Epithelial cell of esophagus (primary cell): ENCODE results near the gene GIT1.
A peak's percentile ranks its signal among the peaks of the same experiment; 100 is the strongest.

Experiments used
- DNase-seq: peaks from one replicate; pipeline ENCODE4 v3.0.0; 2010; ENCODE audit warnings: low read depth
- H3K4me3 ChIP-seq: 2 replicates; pipeline ENCODE4 v1.5.1; 2011; ENCODE audit warnings: mild to moderate bottlenecking, low read length, control low read depth
- TF ChIP-seq, protein P1 (sequence below): IDR thresholded peaks from 2 replicates; pipeline ENCODE4 v1.5.1; 2011; ENCODE audit warnings: low read depth, mild to moderate bottlenecking, low read length, control low read depth, inconsistent platforms; ENCODE audit not compliant: insufficient read depth; ENCODE audit errors: missing control alignments

GIT1 gene

DNA sequence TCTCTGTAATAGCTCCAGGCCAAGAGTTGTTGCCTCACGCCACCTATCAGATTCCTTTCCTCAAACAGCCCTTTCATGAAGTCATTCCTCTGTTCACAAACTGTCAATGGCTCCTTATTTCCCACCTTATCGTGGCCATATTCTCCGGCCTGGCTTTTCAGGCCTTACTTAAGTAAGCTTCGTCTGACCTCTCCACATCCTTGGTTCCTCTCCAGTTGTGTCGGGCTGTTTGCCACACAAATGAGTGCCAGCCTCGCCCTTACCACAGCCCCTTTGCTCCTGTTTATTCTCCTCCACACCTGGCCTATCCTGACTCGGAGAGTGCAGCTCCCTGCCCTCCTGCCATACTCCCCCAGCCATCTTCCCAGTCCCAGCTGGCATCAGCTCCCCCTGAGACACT, 18.9 kb downstream of the GIT1 start:
- TF ChIP-seq, protein P1, sequence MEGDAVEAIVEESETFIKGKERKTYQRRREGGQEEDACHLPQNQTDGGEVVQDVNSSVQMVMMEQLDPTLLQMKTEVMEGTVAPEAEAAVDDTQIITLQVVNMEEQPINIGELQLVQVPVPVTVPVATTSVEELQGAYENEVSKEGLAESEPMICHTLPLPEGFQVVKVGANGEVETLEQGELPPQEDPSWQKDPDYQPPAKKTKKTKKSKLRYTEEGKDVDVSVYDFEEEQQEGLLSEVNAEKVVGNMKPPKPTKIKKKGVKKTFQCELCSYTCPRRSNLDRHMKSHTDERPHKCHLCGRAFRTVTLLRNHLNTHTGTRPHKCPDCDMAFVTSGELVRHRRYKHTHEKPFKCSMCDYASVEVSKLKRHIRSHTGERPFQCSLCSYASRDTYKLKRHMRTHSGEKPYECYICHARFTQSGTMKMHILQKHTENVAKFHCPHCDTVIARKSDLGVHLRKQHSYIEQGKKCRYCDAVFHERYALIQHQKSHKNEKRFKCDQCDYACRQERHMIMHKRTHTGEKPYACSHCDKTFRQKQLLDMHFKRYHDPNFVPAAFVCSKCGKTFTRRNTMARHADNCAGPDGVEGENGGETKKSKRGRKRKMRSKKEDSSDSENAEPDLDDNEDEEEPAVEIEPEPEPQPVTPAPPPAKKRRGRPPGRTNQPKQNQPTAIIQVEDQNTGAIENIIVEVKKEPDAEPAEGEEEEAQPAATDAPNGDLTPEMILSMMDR: no peak
- no peak for DNase-seq
- H3K4me3 ChIP-seq: no peak overlapping the region

DNA sequence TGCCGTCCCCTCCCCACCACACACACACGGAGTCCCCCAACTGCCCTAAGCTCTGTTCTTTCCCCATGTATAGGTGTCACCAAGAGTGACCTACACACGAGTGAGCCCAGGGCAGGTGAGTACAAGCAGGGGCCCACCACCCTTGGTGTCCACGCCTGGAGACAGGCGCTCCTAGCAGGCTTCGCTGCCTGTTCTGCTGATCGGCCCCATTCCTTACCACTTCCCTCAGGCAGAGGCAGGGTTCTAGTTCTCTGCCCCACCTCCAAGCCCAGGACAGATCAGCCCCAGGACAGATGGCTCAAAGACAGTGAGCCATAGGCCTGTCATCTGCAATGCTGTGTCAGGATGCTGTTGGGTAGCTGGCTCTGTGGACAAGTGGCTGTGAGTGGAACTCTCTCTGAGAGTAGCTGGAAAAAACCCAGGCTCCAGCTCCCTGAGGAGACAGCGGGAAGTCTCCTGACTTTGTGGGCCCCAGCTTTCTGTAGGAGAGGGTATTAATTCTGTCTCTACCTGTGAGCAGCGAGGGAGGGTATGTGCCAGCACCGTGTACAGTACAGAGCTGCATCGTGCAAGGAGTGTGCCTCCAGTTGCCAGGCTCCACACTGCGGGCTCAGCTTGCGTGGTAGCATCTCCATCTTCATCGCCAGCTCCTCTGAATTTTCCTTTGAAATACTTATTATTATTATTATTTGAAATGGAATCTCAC, 20.1 kb downstream of the GIT1 start:
- DNase-seq: peak; percentile 73
- TF ChIP-seq, protein P1: no peak
- H3K4me3 ChIP-seq: peak overlapping the region; percentile 56

DNA sequence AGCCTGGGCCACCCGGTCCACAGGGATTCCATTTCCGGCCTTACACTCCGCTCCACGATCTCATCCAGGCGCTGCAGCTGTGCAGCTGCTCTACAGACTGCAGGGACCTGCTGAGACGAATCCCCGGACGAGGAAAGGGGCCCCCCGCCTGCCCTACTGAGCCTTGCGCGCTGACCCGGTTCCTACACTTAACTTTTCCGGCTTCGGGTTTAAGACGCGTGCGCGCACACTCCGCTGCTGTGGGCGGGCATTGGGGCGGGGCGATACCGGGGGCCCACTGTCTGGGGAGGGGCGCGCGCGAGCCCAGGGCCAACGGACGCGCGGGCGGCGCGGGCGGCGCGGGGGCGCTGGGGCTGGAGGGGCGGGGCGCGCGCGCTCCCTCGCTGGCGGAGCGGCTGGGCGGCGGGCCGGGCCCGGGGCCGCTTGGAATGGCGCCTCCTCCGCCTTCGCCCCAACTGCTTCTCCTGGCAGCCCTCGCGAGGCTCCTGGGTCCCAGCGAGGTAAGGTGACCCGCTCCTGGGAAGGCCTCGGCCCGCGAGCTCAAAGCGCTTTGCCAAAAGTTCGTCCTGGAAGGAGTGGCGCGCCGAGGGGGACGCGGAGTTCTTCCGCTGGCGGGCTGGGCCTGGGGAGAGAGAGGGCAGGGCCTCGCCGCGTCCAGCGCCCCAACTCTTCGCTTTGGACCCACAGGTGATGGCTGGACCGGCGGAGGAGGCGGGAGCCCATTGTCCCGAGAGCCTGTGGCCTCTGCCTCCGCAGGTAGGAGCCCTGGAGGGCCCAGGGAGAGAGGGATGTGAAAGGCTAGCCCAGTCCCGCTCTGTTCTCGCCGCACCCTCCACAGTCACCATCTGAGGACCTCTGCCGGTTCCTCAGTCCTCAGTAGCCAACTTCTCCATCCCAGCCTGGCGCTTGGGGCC, 20.9 kb downstream of the GIT1 start, which contains the start of gene TP53I13:
TSS of gene TP53I13 (plus strand) at position 371 of the 914 bp plus-strand sequence. CDS start at position 429, 58 bp downstream.
- TF ChIP-seq, protein P1: no peak
- peak within 1 kb of the TSS; percentile 68 for H3K4me3 ChIP-seq
- DNase-seq: peak; percentile 83

DNA sequence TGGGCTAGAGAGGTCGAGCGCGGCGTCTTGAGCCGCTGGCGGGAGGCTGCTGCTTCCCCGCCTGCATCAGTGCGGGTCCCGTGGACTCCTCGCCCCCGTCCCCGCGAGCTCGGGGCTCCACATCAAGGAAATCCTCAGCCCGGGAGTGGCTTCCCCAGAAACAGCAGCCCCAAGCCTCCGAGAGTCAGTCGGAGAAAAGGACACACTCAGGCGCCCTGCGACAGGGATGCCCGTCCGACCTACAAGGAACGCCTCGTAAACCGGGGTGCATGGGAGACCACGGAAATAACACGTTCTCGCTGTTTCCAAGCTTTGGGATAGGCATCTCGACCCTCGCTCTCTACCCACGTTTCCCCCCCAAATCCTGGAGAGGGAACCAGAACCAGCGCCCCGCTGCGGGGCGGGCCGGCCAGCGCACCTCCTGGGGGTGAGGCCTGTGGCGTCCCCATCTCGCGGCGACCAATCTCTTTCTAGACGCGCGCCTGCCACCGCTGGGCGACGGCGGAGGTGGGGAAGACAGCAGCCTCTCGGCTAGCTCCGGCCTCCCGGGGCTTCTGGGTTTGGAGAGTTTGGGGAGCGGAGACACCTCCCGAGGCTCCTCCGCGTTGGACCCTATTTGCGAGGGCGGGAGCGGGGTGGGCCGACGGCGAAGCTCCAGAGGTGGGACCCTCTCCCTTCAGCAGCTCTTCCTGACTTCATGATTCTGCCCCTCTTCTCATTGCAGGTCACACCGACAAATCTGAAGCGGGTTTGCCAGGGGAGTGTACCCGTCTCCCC, 21.7 kb downstream of the GIT1 start:
- peak; percentile 54 for DNase-seq
- TF ChIP-seq, protein P1: peak; percentile 24
- peak overlapping the region; percentile 68 for H3K4me3 ChIP-seq

DNA sequence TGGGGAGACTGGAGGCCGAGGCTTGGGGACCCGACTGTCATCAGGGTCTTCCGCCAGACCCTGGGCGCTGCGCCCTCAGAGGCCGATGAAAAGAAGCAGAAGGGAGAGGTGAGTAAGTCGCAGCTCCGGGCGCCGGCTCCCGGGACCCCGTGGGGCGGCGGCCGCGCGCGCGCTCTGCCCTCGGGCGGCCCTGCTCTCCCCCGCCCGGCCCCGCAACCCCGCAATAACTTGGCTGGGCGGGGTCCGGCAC, 22.2 kb downstream of the GIT1 start:
- DNase-seq: no peak
- H3K4me3 ChIP-seq: peak overlapping the region; percentile 68
- TF ChIP-seq, protein P1: no peak

DNA sequence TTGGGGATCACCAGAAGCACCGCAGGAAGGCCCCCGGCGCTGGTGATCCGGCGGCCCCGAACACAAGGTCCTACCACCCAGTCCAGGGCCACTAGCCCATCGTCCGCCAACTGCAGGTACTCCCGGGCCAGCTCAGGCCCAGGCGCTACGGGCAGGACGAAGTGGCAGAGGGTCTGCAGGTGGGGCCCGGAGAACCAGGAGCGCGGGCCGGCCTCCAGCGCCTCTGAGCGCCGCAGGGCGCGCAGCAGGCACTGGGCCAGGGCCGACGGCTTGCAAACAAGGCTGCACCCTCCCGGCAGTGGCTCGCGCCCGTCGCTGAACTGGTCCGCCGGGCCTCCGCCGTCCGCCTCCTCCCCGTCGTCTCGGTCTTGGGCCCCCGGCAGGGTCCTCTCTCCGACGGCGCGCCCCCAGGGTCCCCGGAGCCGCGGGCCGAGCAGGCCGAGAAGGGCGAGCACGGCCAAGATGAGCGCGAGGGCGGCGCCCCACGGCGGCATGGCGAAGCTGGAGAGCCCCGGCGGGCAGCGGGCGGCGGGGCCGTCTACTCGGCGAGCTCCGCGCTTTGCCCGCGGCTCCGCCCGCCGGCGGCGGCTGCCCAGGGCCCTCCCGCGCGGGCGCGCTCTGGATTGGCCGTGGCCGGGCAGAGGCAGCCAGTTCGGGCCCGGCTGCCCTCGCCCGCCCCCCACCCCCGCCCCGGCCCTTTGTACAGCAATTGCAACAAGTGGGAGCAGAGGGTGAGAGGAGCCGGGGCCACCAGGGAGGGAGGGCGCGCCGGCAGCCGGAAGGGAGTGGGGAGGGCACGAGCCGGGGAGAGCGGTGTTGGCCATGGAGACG, 22.8 kb downstream of the GIT1 start, which contains the start of gene ABHD15:
TSS of gene ABHD15 (minus strand) at position 565 of the 831 bp plus-strand sequence. CDS start at position 494, 71 bp downstream.
- TF ChIP-seq, protein P1: no peak
- H3K4me3 ChIP-seq: peak within 1 kb of the TSS; percentile 68
- DNase-seq: peak; percentile 69
